ENCODE measurements around the gene IL23R.

- TF ChIP-seq EZH2 (IDR thresholded peaks at IDR 0.05; ENCODE audit: borderline replicate concordance, low read length) (no peak), CTCF (IDR thresholded peaks at IDR 0.05; ENCODE audit: low read length) (no peak)
Measured at GRCh38 chr1:67290236-67290635, 124.0 kb downstream of the IL23R start.
